Neural cell (in vitro differentiated cells): Measurements from ENCODE around the gene MSLN. TPM values are rescaled to one million over a fixed set of nuclear protein-coding genes. Genes with fewer than 3 reads are reported as not detected.

ENCODE experiments used
- H2AFZ ChIP-seq: fragments of 200-600, 300-800 bp; sonication (generic), shearing (Covaris generic); 2 replicates; pipeline ENCODE4 v1.6.0; 2014; ENCODE audit warnings: low read depth, mild to moderate bottlenecking, antibody characterized with exemption, low read length, moderate library complexity
- H3F3A ChIP-seq: fragments of 200-600 bp; shearing (Covaris generic); 2 replicates; pipeline ENCODE4 v1.6.1; 2016; ENCODE audit warnings: mild to moderate bottlenecking, moderate library complexity, mixed read lengths, antibody characterized with exemption, low read length; ENCODE audit not compliant: insufficient read depth, poor library complexity, severe bottlenecking
- H3K27ac ChIP-seq: fragments of 200-600, 300-800 bp; sonication (generic), shearing (Covaris generic); 2 replicates; pipeline ENCODE4 v1.5.1; 2014; ENCODE audit warnings: mild to moderate bottlenecking, low read length, moderate library complexity
- H3K27me3 ChIP-seq: fragments of 300-800, 200-600 bp; sonication (generic), shearing (Covaris generic); 2 replicates; pipeline ENCODE4 v1.6.0; 2014; ENCODE audit warnings: mild to moderate bottlenecking, low read depth, low read length, moderate library complexity; ENCODE audit not compliant: insufficient read depth
- H3K36me3 ChIP-seq: fragments of 300-800, 200-600 bp; sonication (generic), shearing (Covaris generic); 2 replicates; pipeline ENCODE4 v1.5.1; 2014; ENCODE audit warnings: mild to moderate bottlenecking, antibody characterized with exemption, low read length, moderate library complexity; ENCODE audit not compliant: insufficient read depth
- H3K4me2 ChIP-seq: fragments of 300-800, 200-600 bp; sonication (generic), shearing (Covaris generic); 2 replicates; pipeline ENCODE4 v1.6.0; 2014; ENCODE audit warnings: mild to moderate bottlenecking, low read length
- H3K4me3 ChIP-seq: fragments of 300-800, 200-600 bp; sonication (generic), shearing (Covaris generic); 2 replicates; pipeline ENCODE4 v1.5.1; 2014; ENCODE audit warnings: mild to moderate bottlenecking, low read length, moderate library complexity
- H3K79me2 ChIP-seq: fragments of 200-600 bp; shearing (Covaris generic); replicated peaks from 2 replicates; pipeline ENCODE4 v1.6.0; 2014; ENCODE audit warnings: mild to moderate bottlenecking, low read length, moderate library complexity; ENCODE audit not compliant: insufficient read depth
- H3K9ac ChIP-seq: fragments of 300-800, 200-600 bp; sonication (generic), shearing (Covaris generic); 2 replicates; pipeline ENCODE4 v1.6.1; 2016; ENCODE audit warnings: mild to moderate bottlenecking, low read length, mixed read lengths
- H3K9me2 ChIP-seq: fragments of 200-600 bp; shearing (Covaris generic); 2 replicates; pipeline ENCODE4 v1.6.1; 2016; ENCODE audit warnings: mild to moderate bottlenecking, low read length, mixed read lengths; ENCODE audit not compliant: insufficient read depth
- H3K9me3 ChIP-seq: fragments of 200-600, 300-800 bp; sonication (generic), shearing (Covaris generic); 2 replicates; pipeline ENCODE4 v1.6.1; 2016; ENCODE audit warnings: mild to moderate bottlenecking, mixed run types, low read length, moderate library complexity, mixed read lengths
- H4K20me1 ChIP-seq: fragments of 200-600 bp; shearing (Covaris generic); 2 replicates; pipeline ENCODE4 v1.6.1; 2016; ENCODE audit warnings: mild to moderate bottlenecking, mixed run types; ENCODE audit not compliant: insufficient read depth
- EP300 ChIP-seq: fragments of 450-650 bp; conservative IDR thresholded peaks from 2 replicates; pipeline ENCODE4 v1.6.1; 2014; ENCODE audit warnings: antibody characterized with exemption, mild to moderate bottlenecking, moderate library complexity; ENCODE audit not compliant: poor library complexity, severe bottlenecking
- EZH2 ChIP-seq: fragments of 200-600, 300-800 bp; shearing (Covaris generic), sonication (generic); IDR thresholded peaks from 2 replicates; pipeline ENCODE4 v1.6.1; 2014; ENCODE audit warnings: antibody characterized with exemption, low read length, borderline replicate concordance, mild to moderate bottlenecking; ENCODE audit not compliant: insufficient read depth, poor library complexity, severe bottlenecking
- MXI1 ChIP-seq: fragments of 450-650 bp; conservative IDR thresholded peaks from 2 replicates; pipeline ENCODE4 v1.6.1; 2014; ENCODE audit warnings: antibody characterized with exemption, mild to moderate bottlenecking; ENCODE audit not compliant: poor library complexity, severe bottlenecking
- POLR2AphosphoS5 ChIP-seq: IDR thresholded peaks from 2 replicates; pipeline ENCODE4 v1.6.1; 2012
- RAD21 ChIP-seq: fragments of 450-650 bp; conservative IDR thresholded peaks from 2 replicates; pipeline ENCODE4 v1.6.1; 2014; ENCODE audit warnings: antibody characterized with exemption, mild to moderate bottlenecking, moderate library complexity
- SMC3 ChIP-seq: fragments of 450-650 bp; conservative IDR thresholded peaks from 2 replicates; pipeline ENCODE4 v1.6.1; 2014; ENCODE audit warnings: antibody characterized with exemption, mild to moderate bottlenecking, moderate library complexity; ENCODE audit not compliant: poor library complexity
- TAF1 ChIP-seq: IDR thresholded peaks from 2 replicates; pipeline ENCODE4 v1.6.1; 2012; ENCODE audit warnings: low read depth
- polyA plus RNA-seq: library from polyadenylated mRNA; depleted of rRNA; stranded (reverse); fragments of >200 nt; gene quantifications from 2 replicates; pipeline ENCODE4 v1.2.3, GENCODE V29; 2014
- TF ChIP-seq, protein P1 (sequence below): fragments of 450-650 bp; IDR thresholded peaks from 2 replicates; pipeline ENCODE4 v1.5.1; 2014; ENCODE audit warnings: antibody characterized with exemption, mild to moderate bottlenecking, moderate library complexity; ENCODE audit not compliant: poor library complexity, severe bottlenecking
- TF ChIP-seq, protein P2 (sequence below): IDR thresholded peaks from 2 replicates; pipeline ENCODE4 v1.6.1; 2012; ENCODE audit warnings: borderline replicate concordance

The MSLN gene
- polyA plus RNA-seq, 1 donor from 2014 or later = 0.63 TPM

DNA sequence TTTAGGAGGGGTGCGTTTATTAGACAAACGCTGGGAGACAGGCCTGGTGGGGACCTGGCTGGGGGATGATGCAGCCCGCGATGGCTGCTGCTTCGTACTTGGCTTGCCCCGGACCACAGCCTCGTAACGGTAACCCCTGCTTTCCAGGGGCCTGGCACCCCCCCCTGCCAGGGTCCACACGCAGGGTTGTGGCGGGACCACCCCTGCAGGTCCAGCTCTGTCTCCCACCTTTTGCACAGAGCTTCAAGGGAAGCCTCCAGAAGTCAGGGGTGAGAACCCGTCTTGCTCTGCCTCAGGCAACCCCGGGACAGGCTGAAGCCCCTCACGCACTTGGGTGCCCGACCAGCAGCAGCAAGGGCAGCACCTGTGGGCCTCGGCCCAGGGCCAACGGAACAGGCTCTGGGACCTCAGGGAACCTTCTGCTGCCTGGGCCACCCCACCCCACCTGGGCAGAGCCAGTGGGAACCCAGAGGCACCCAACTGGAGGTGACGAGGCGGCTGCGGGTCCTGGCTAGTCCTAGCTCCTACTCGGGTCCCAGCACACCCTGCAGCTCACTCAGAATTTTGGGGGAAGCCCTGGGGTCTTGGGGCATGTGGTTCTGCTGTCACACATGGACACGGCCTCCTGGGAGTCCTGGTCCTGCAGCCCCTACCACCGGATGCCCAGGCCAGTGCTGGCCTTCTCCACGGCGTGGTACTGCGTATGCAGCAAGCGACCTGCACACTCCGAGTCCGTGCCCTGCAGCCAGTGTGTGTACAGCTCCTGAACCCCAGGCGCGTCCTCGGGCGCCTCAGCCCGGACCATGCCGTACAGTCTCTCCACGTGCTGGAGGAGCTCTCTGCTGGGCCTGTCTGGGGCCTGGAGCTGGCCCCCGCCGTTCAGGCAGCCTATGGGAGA lies 30.5 kb upstream of the MSLN start:
- Histone ChIP-seq H4K20me1 (no peaks in the 10 kb centered on the region), H3K9me2 (no peaks in the 10 kb centered on the region), H3K27ac (no peak overlapping the region), H3K4me2 (no peak overlapping the region), H3K36me3 (no peaks in the 10 kb centered on the region), H3K9me3 (no peaks in the 10 kb centered on the region), H3K79me2 (no peaks in the 10 kb centered on the region), H3K27me3 (peaks cover 7% of the 10 kb centered on the region), H3F3A (no peaks in the 10 kb centered on the region), H3K9ac (no peak overlapping the region), H2AFZ (no peak overlapping the region), H3K4me3 (no peak overlapping the region)
- TF ChIP-seq, protein P1, sequence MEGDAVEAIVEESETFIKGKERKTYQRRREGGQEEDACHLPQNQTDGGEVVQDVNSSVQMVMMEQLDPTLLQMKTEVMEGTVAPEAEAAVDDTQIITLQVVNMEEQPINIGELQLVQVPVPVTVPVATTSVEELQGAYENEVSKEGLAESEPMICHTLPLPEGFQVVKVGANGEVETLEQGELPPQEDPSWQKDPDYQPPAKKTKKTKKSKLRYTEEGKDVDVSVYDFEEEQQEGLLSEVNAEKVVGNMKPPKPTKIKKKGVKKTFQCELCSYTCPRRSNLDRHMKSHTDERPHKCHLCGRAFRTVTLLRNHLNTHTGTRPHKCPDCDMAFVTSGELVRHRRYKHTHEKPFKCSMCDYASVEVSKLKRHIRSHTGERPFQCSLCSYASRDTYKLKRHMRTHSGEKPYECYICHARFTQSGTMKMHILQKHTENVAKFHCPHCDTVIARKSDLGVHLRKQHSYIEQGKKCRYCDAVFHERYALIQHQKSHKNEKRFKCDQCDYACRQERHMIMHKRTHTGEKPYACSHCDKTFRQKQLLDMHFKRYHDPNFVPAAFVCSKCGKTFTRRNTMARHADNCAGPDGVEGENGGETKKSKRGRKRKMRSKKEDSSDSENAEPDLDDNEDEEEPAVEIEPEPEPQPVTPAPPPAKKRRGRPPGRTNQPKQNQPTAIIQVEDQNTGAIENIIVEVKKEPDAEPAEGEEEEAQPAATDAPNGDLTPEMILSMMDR = no peak
- TF ChIP-seq MXI1 (no peak), TAF1 (no peak), SMC3 (no peak), POLR2AphosphoS5 (no peak), EZH2 (no peak), EP300 (no peak), RAD21 (no peak)
- TF ChIP-seq, protein P2, sequence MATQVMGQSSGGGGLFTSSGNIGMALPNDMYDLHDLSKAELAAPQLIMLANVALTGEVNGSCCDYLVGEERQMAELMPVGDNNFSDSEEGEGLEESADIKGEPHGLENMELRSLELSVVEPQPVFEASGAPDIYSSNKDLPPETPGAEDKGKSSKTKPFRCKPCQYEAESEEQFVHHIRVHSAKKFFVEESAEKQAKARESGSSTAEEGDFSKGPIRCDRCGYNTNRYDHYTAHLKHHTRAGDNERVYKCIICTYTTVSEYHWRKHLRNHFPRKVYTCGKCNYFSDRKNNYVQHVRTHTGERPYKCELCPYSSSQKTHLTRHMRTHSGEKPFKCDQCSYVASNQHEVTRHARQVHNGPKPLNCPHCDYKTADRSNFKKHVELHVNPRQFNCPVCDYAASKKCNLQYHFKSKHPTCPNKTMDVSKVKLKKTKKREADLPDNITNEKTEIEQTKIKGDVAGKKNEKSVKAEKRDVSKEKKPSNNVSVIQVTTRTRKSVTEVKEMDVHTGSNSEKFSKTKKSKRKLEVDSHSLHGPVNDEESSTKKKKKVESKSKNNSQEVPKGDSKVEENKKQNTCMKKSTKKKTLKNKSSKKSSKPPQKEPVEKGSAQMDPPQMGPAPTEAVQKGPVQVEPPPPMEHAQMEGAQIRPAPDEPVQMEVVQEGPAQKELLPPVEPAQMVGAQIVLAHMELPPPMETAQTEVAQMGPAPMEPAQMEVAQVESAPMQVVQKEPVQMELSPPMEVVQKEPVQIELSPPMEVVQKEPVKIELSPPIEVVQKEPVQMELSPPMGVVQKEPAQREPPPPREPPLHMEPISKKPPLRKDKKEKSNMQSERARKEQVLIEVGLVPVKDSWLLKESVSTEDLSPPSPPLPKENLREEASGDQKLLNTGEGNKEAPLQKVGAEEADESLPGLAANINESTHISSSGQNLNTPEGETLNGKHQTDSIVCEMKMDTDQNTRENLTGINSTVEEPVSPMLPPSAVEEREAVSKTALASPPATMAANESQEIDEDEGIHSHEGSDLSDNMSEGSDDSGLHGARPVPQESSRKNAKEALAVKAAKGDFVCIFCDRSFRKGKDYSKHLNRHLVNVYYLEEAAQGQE = no peak

DNA sequence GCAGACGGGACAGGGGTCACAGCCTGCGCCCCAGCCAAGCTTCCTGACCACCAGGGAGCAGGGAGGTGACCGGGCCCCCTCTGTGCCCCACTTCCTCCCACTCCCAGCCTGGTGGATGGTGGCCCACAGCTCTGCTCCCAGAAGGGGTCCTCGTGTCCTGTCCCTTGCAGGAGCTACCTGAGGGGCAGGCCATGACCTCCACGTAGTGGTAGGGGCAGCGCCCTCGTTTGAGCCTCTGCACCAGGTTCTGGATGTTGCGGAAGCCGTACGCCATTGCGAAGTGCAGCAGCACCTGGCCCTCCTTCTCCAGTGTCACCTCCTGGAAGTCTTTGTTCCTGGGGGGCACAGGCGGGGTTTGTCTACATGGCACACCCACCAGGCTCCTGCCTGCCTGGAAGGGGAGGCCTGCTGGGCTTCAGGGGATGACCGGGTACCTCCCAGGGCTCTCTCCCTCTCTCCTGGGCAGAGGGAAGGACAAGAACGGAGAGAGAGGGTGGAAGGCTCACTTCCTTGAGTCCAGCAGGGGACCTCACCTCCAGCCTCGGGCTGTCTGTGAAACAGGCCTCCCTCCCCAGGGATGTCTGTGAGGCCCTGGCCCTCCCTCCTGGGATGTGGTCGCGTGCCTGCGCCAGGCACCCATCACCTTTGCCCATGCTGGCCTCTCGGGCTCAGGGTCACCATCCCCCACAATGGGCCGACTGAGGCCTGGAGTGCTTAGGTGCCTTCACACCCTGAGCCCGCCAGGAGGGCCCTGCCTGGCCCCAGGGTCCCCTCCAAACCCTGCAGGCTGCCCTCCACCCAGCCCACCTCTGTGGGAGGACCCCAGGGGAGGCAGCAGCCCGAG lies 29.6 kb upstream of the MSLN start:
- H3K4me2 ChIP-seq = no peak overlapping the region
- peaks cover 7% of the 10 kb centered on the region for H3K27me3 ChIP-seq
- H3K4me3 ChIP-seq = no peak overlapping the region
- no peaks in the 10 kb centered on the region for H3F3A ChIP-seq
- no peak overlapping the region for H3K27ac ChIP-seq
- H3K9me2 ChIP-seq = no peaks in the 10 kb centered on the region
- H2AFZ ChIP-seq = no peak overlapping the region
- H3K9me3 ChIP-seq = no peaks in the 10 kb centered on the region
- no peaks in the 10 kb centered on the region for H3K36me3 ChIP-seq
- TF ChIP-seq TAF1 = no peak
- no peak for TF ChIP-seq MXI1
- TF ChIP-seq EZH2 = no peak
- TF ChIP-seq RAD21 = no peak
- TF ChIP-seq SMC3 = no peak
- TF ChIP-seq POLR2AphosphoS5 = no peak
- no peaks in the 10 kb centered on the region for H3K79me2 ChIP-seq
- H3K9ac ChIP-seq = no peak overlapping the region
- no peaks in the 10 kb centered on the region for H4K20me1 ChIP-seq
